B cell (primary cell): Measurements from ENCODE around the gene EMILIN3. TPM values are rescaled to one million over a fixed set of nuclear protein-coding genes. Genes with fewer than 3 reads are reported as not detected.

Experiments
- ATAC-seq: fragments of 200-7000 bp; cut with Tn5 transposase; one replicate; pipeline ENCODE4 v1.10.0; 2021; ENCODE audit warnings: low read depth, mild to moderate bottlenecking, moderate number of reproducible peaks, moderate library complexity
- CTCF ChIA-PET: fragments of 350-600 bp; sonication (Branson Sonifier 250); formaldehyde crosslinking; loops from one replicate; lab custom pipeline; 2021; ENCODE audit warnings: antibody characterized with exemption, inconsistent platforms; lab: Charles Lee
- POLR2A ChIA-PET: fragments of 350-600 bp; sonication (Branson Sonifier 250); formaldehyde crosslinking; loops from one replicate; lab custom pipeline; 2021; ENCODE audit warnings: antibody characterized with exemption; lab: Charles Lee
- DNase-seq: peaks from one replicate; pipeline ENCODE4 v3.0.0; 2013
- H2AFZ ChIP-seq: 2 replicates; pipeline ENCODE4 v1.6.1; 2012; ENCODE audit warnings: mild to moderate bottlenecking, low read depth, low read length; ENCODE audit not compliant: insufficient read depth, poor library complexity, severe bottlenecking
- H3K27ac ChIP-seq, 2 donors: 1 replicate in 1 of 2; 2 replicates in 1 of 2; pipeline ENCODE4 v1.5.1; 2012 to 2013; ENCODE audit warnings: low read length in 2 of 2, mild to moderate bottlenecking in 2 of 2, moderate library complexity in 1 of 2
- H3K27me3 ChIP-seq, 4 experiments: fragments of 200-600 bp in 1 of 4; sonication (generic) in 1 of 4; replicated peaks in 1 of 4; 1 replicate in 2 of 4; 2 replicates in 2 of 4; pipeline versions ENCODE4 v1.6.1 to v1.7.0; 2013 to 2016; ENCODE audit warnings: low read length in 3 of 4, mild to moderate bottlenecking in 2 of 4, mixed read lengths in 1 of 4, moderate library complexity in 1 of 4; ENCODE audit not compliant: insufficient read depth in 4 of 4, control insufficient read depth in 3 of 4; ENCODE audit errors: control extremely low read depth in 1 of 4
- H3K36me3 ChIP-seq, 2 experiments: replicated peaks in 1 of 2; 1 replicate in 1 of 2; 2 replicates in 1 of 2; pipeline versions ENCODE4 v1.6.1 to v1.7.1; 2013; ENCODE audit warnings: low read length in 1 of 2; ENCODE audit not compliant: insufficient read depth in 2 of 2, control insufficient read depth in 1 of 2; ENCODE audit errors: control extremely low read depth in 1 of 2, extremely low read depth in 1 of 2
- H3K4me1 ChIP-seq, 2 donors: fragments of 200-600 bp in 1 of 2; sonication (generic) in 1 of 2; 1 replicate in 1 of 2; 2 replicates in 1 of 2; pipeline versions ENCODE4 v1.5.1 to v1.6.1; 2013 to 2017; ENCODE audit warnings: low read length in 2 of 2; ENCODE audit not compliant: control insufficient read depth in 2 of 2, insufficient read depth in 2 of 2
- H3K4me2 ChIP-seq: replicated peaks from 2 replicates; pipeline ENCODE3; 2012; ENCODE audit warnings: mild to moderate bottlenecking, low read depth, low read length; ENCODE audit not compliant: poor library complexity, severe bottlenecking
- H3K4me3 ChIP-seq, 5 experiments: fragments of 200-600 bp in 1 of 5; sonication (generic) in 1 of 5; 1 replicate in 3 of 5; 2 replicates in 2 of 5; pipeline versions ENCODE4 v1.5.1 to v1.7.0; 2011 to 2016; ENCODE audit warnings: low read length in 4 of 5, mild to moderate bottlenecking in 4 of 5, low read depth in 2 of 5, control low read depth in 1 of 5, moderate library complexity in 1 of 5; ENCODE audit not compliant: insufficient read depth in 1 of 5; ENCODE audit errors: control extremely low read depth in 1 of 5, extremely low read depth in 1 of 5
- H3K79me2 ChIP-seq: fragments of 200-600 bp; sonication (generic); one replicate; pipeline ENCODE4 v1.6.0; 2016; ENCODE audit warnings: low read length; ENCODE audit not compliant: control insufficient read depth, insufficient read depth
- H3K9ac ChIP-seq: fragments of 200-600 bp; sonication (generic); 2 replicates; pipeline ENCODE4 v1.6.1; 2017; ENCODE audit warnings: mild to moderate bottlenecking, low read length, moderate library complexity
- H3K9me3 ChIP-seq, 3 donors: one replicate each; pipeline versions ENCODE4 v1.6.1 to v1.7.1; 2013; ENCODE audit warnings: low read length in 2 of 3; ENCODE audit not compliant: control insufficient read depth in 2 of 3, insufficient read depth in 1 of 3; ENCODE audit errors: control extremely low read depth in 1 of 3
- H4K20me1 ChIP-seq: 2 replicates; pipeline ENCODE4 v1.6.0; 2012; ENCODE audit warnings: mild to moderate bottlenecking, low read length; ENCODE audit not compliant: insufficient read depth, control insufficient read depth, poor library complexity, severe bottlenecking
- H3K27ac Mint-ChIP-seq: one replicate; pipeline ENCODE4 v1.8.0; 2021; ENCODE audit warnings: mixed read lengths
- H3K27me3 Mint-ChIP-seq: one replicate; pipeline ENCODE4 v1.8.0; 2021; ENCODE audit warnings: mixed read lengths
- H3K4me1 Mint-ChIP-seq: one replicate; pipeline ENCODE4 v1.8.0; 2021; ENCODE audit warnings: mixed read lengths
- H3K4me3 Mint-ChIP-seq: one replicate; pipeline ENCODE4 v1.8.0; 2021; ENCODE audit warnings: mixed read lengths
- H3K9me3 Mint-ChIP-seq: one replicate; pipeline ENCODE4 v1.8.0; 2022; ENCODE audit warnings: mixed read lengths; ENCODE audit not compliant: insufficient read depth
- CTCF ChIP-seq: fragments of 200-600 bp; IDR thresholded peaks from one replicate; pipeline ENCODE4 v1.8.0; 2022; ENCODE audit warnings: antibody characterized with exemption, mild to moderate bottlenecking
- EZH2 ChIP-seq: IDR thresholded peaks from 2 replicates; pipeline ENCODE4 v1.6.1; 2012; ENCODE audit warnings: borderline replicate concordance, low read depth, mild to moderate bottlenecking, moderate library complexity, low read length; ENCODE audit not compliant: insufficient read depth, poor library complexity, severe bottlenecking
- WGBS: methylation state at CpG from one replicate; pipeline ENCODE4 v1.1.5; 2013; ENCODE audit warnings: missing lambda C conversion rate; ENCODE audit not compliant: insufficient coverage; 5-methylcytosine and 5-hydroxymethylcytosine counted together
- intact Hi-C: fragments of 100-400 bp; cut with micrococcal nuclease; formaldehyde crosslinking; loops from one replicate; pipeline ENCODE4 v1.10.0; 2022
- polyA plus RNA-seq: library from polyadenylated mRNA; depleted of rRNA; stranded (reverse); fragments of >200 nt; gene quantifications from 2 replicates; pipeline ENCODE4 v1.2.3, GENCODE V29; 2012
- total RNA-seq, 2 donors: library from RNA; stranded (reverse); fragments of 120-200 nt in 1 of 2; gene quantifications; 1 replicate in 1 of 2; 2 replicates in 1 of 2; pipeline versions ENCODE4 v1.2.3 to v1.2.4, GENCODE V29; 2013 to 2022

Gene EMILIN3
- total and polyA plus RNA-seq, 2 donors (not counting 1 experiment from before 2014, with no cell fraction given), result not detected

GRCh38 chr20:41353530-41353929 lies 13.1 kb downstream of the EMILIN3 start:
- Mint-ChIP-seq H3K4me3 (no peak overlapping the region), H3K4me1 (no peaks in the 10 kb centered on the region), H3K9me3 (no peaks in the 10 kb centered on the region), H3K27me3 (peaks cover 5% of the 10 kb centered on the region), H3K27ac (no peak overlapping the region)
- ChIA-PET POLR2A (no interaction called here), CTCF (interaction anchor here (0.7 to 1.2 kb wide), 2 partner anchors 220 to 391 kb away, joined by 3 read pairs; no protein-coding TSS in a partner anchor)
- Histone ChIP-seq H3K9me3 (no peaks in the 10 kb centered on the region), H3K4me3 (no peak overlapping the region), H3K9ac (no peak overlapping the region), H3K4me2 (no peak overlapping the region), H3K27me3 (no peaks in the 10 kb centered on the region), H3K4me1 (no peaks in the 10 kb centered on the region), H3K27ac (no peak overlapping the region), H2AFZ (no peak overlapping the region), H3K79me2 (no peaks in the 10 kb centered on the region), H3K36me3 (no peaks in the 10 kb centered on the region), H4K20me1 (no peaks in the 10 kb centered on the region)
- no peak for ATAC-seq
- TF ChIP-seq EZH2 (no peak), CTCF (no peak)
- no peak for DNase-seq
- intact Hi-C loops, result no loop called here

- no peak for ATAC-seq
- CTCF ChIA-PET, result interaction anchor here (0.7 kb wide), 1 partner anchor 390 kb away, joined by 3 read pairs; no protein-coding TSS in a partner anchor
- WGBS, result 85% methylated on average over 5 of the region's 5 CpGs
Observed at GRCh38 chr20:41352666-41353065, 14.0 kb downstream of the EMILIN3 start.

More at GRCh38 chr20:41352666-41353065, 14.0 kb downstream of the EMILIN3 start:
- Mint-ChIP-seq H3K4me3 (no peak overlapping the region), H3K27ac (no peak overlapping the region), H3K4me1 (no peaks in the 10 kb centered on the region), H3K27me3 (peaks cover 8% of the 10 kb centered on the region), H3K9me3 (no peaks in the 10 kb centered on the region)
- DNase-seq, result no peak
- intact Hi-C loops, result no loop called here
- Histone ChIP-seq H3K36me3 (no peaks in the 10 kb centered on the region), H3K9me3 (no peaks in the 10 kb centered on the region), H2AFZ (no peak overlapping the region), H3K4me2 (no peak overlapping the region), H4K20me1 (no peaks in the 10 kb centered on the region), H3K4me1 (no peaks in the 10 kb centered on the region), H3K9ac (no peak overlapping the region), H3K79me2 (no peaks in the 10 kb centered on the region), H3K27ac (no peak overlapping the region), H3K4me3 (no peak overlapping the region), H3K27me3 (no peaks in the 10 kb centered on the region)
- TF ChIP-seq EZH2, result no peak
- no peak for TF ChIP-seq CTCF
- POLR2A ChIA-PET, result no interaction called here
